ENCODE results near the gene PPP4R4.

- peak; percentile 75 for TF ChIP-seq RCOR1 (IDR thresholded peaks at IDR 0.05; ENCODE audit: low read length)
- no peak for TF ChIP-seq POLR2AphosphoS5 (IDR thresholded peaks at IDR 0.05; ENCODE audit: low read depth, low read length)
- TF ChIP-seq CTCF (IDR thresholded peaks at IDR 0.05) = no peak
- TF ChIP-seq REST (IDR thresholded peaks at IDR 0.05; ENCODE audit: low read depth, low read length) = no peak
Observed at GRCh38 chr14:94171208-94171607, 2.9 kb upstream of the PPP4R4 start.
